IMR-90 (cell line): Measurements from ENCODE around the gene KAT14. TPM values are rescaled to one million over a fixed set of nuclear protein-coding genes. Genes with fewer than 3 reads are reported as not detected.
A peak's percentile ranks its signal among the peaks of the same experiment; 100 is the strongest.

Experiments used
- ATAC-seq: fragments of 200-7000 bp; cut with Tn5 transposase; 2 replicates; pipeline ENCODE4 v1.9.1; 2020; ENCODE audit warnings: low read depth, mild to moderate bottlenecking, moderate library complexity
- BruUV-seq: library from RNA; stranded (reverse); fragments of 400-500 nt; replicated peaks from 2 replicates; lab custom pipeline; 2021; lab: Mats Ljungman, UMichigan
- CTCF ChIA-PET: fragments of 300-600 bp; formaldehyde crosslinking; extraction: SDS; loops from one replicate; lab custom pipeline; 2021; ENCODE audit warnings: antibody characterized with exemption; lab: Yijun Ruan, JAX
- POLR2A ChIA-PET: fragments of 300-600 bp; sonication (Branson Sonifier 250); formaldehyde crosslinking; loops from one replicate; lab custom pipeline; 2022; ENCODE audit warnings: antibody characterized with exemption; ENCODE audit not compliant: unreplicated experiment; lab: Charles Lee
- DNase-seq: peaks from one replicate; pipeline ENCODE4 v3.0.0; 2013
- H2AFZ ChIP-seq: replicated peaks from 2 replicates; pipeline ENCODE3; 2013; ENCODE audit warnings: low read length, mild to moderate bottlenecking; ENCODE audit not compliant: poor library complexity
- H2AK5ac ChIP-seq: 2 replicates; pipeline ENCODE4 v1.6.1; 2013; ENCODE audit warnings: low read depth, low read length, inconsistent platforms
- H2AK9ac ChIP-seq: replicated peaks from 2 replicates; pipeline ENCODE3; 2013; ENCODE audit warnings: mild to moderate bottlenecking, low read depth, low read length, moderate library complexity; ENCODE audit not compliant: poor library complexity
- H2BK120ac ChIP-seq: 2 replicates; pipeline ENCODE4 v1.6.1; 2013; ENCODE audit warnings: low read depth, low read length, inconsistent platforms
- H2BK15ac ChIP-seq: 3 replicates; pipeline ENCODE4 v1.6.1; 2013; ENCODE audit warnings: low read depth, low read length, inconsistent platforms
- H2BK20ac ChIP-seq: 2 replicates; pipeline ENCODE4 v1.6.1; 2013; ENCODE audit warnings: low read depth, mild to moderate bottlenecking, inconsistent platforms, low read length, moderate library complexity
- H2BK5ac ChIP-seq: 2 replicates; pipeline ENCODE4 v1.6.1; 2013; ENCODE audit warnings: mild to moderate bottlenecking, low read depth, low read length, inconsistent platforms; ENCODE audit not compliant: poor library complexity, severe bottlenecking
- H3K14ac ChIP-seq: replicated peaks from 2 replicates; pipeline ENCODE4 v1.6.1; 2013; ENCODE audit warnings: low read depth, low read length, inconsistent platforms
- H3K18ac ChIP-seq: 2 replicates; pipeline ENCODE4 v1.6.1; 2013; ENCODE audit warnings: low read depth, low read length, control low read depth
- H3K23ac ChIP-seq: 2 replicates; pipeline ENCODE4 v1.6.1; 2013; ENCODE audit warnings: low read depth, low read length, inconsistent platforms
- H3K27ac ChIP-seq: 2 replicates; pipeline ENCODE4 v1.5.1; 2013; ENCODE audit warnings: mild to moderate bottlenecking, control low read depth, low read length; ENCODE audit not compliant: insufficient read depth
- H3K27me3 ChIP-seq: 2 replicates; pipeline ENCODE4 v1.6.1; 2013; ENCODE audit warnings: low read length; ENCODE audit not compliant: control insufficient read depth, insufficient read depth
- H3K36me3 ChIP-seq: 2 replicates; pipeline ENCODE4 v1.6.1; 2013; ENCODE audit warnings: low read length, mixed read lengths; ENCODE audit not compliant: control insufficient read depth, insufficient read depth
- H3K4ac ChIP-seq: 2 replicates; pipeline ENCODE4 v1.6.1; 2013; ENCODE audit warnings: low read depth, low read length, inconsistent platforms
- H3K4me1 ChIP-seq: 2 replicates; pipeline ENCODE4 v1.6.1; 2013; ENCODE audit warnings: low read length, mixed read lengths; ENCODE audit not compliant: control insufficient read depth, insufficient read depth
- H3K4me2 ChIP-seq: 2 replicates; pipeline ENCODE4 v1.6.1; 2013; ENCODE audit warnings: low read depth, mild to moderate bottlenecking, control low read depth, low read length, moderate library complexity
- H3K4me3 ChIP-seq: 2 replicates; pipeline ENCODE4 v1.5.1; 2013; ENCODE audit warnings: low read depth, mild to moderate bottlenecking, control low read depth, low read length, moderate library complexity; ENCODE audit not compliant: insufficient read depth
- H3K56ac ChIP-seq: 2 replicates; pipeline ENCODE4 v1.6.1; 2013; ENCODE audit warnings: low read length, inconsistent platforms; ENCODE audit not compliant: insufficient read depth; ENCODE audit errors: extremely low read depth
- H3K79me1 ChIP-seq, 2 experiments: 2 replicates each; pipeline ENCODE4 v1.6.1; 2013; ENCODE audit warnings: low read length in 2 of 2, inconsistent platforms in 1 of 2, low read depth in 1 of 2
- H3K9ac ChIP-seq: 2 replicates; pipeline ENCODE4 v1.6.1; 2013; ENCODE audit warnings: low read depth, low read length, control low read depth
- H3K9me1 ChIP-seq: 2 replicates; pipeline ENCODE4 v1.6.1; 2013; ENCODE audit warnings: low read length, inconsistent platforms; ENCODE audit not compliant: insufficient read depth
- H3K9me3 ChIP-seq: 2 replicates; pipeline ENCODE4 v1.6.1; 2013; ENCODE audit warnings: low read length; ENCODE audit not compliant: control insufficient read depth, insufficient read depth
- H4K20me1 ChIP-seq: 2 replicates; pipeline ENCODE4 v1.6.1; 2013; ENCODE audit warnings: low read length, inconsistent platforms; ENCODE audit not compliant: insufficient read depth
- H4K5ac ChIP-seq: 2 replicates; pipeline ENCODE4 v1.6.1; 2013; ENCODE audit warnings: mild to moderate bottlenecking, low read depth, low read length, control low read depth
- H4K8ac ChIP-seq, 2 experiments: 2 replicates each; pipeline ENCODE4 v1.6.1; 2013; ENCODE audit warnings: low read depth in 2 of 2, low read length in 2 of 2, control low read depth in 1 of 2, inconsistent platforms in 1 of 2
- H4K91ac ChIP-seq: 2 replicates; pipeline ENCODE4 v1.6.1; 2013; ENCODE audit warnings: low read depth, low read length, inconsistent platforms; ENCODE audit not compliant: insufficient read depth
- BHLHE40 ChIP-seq: fragments of 150-350 bp; IDR thresholded peaks from 2 replicates; pipeline ENCODE4 v1.6.1; 2016; ENCODE audit warnings: mild to moderate bottlenecking, low read depth, low read length
- CEBPB ChIP-seq: IDR thresholded peaks from 2 replicates; pipeline ENCODE4 v1.6.1; 2012; ENCODE audit warnings: low read depth, low read length, improper control_type of control experiment
- CHD1 ChIP-seq: IDR thresholded peaks from 2 replicates; pipeline ENCODE4 v1.6.1; 2012; ENCODE audit warnings: low read depth, low read length, improper control_type of control experiment
- MAFK ChIP-seq: IDR thresholded peaks from 2 replicates; pipeline ENCODE4 v1.6.1; 2012; ENCODE audit warnings: low read depth, low read length, improper control_type of control experiment
- MAZ ChIP-seq: IDR thresholded peaks from 2 replicates; pipeline ENCODE4 v1.6.1; 2012; ENCODE audit warnings: low read depth, mild to moderate bottlenecking, low read length, improper control_type of control experiment, moderate library complexity, borderline replicate concordance
- MXI1 ChIP-seq: IDR thresholded peaks from 2 replicates; pipeline ENCODE4 v1.6.1; 2012; ENCODE audit warnings: low read depth, mild to moderate bottlenecking, low read length, moderate library complexity, borderline replicate concordance
- NFE2L2 ChIP-seq: fragments of 150-350 bp; IDR thresholded peaks from 2 replicates; pipeline ENCODE4 v1.6.1; 2016; ENCODE audit warnings: low read depth, mild to moderate bottlenecking, low read length
- POLR2A ChIP-seq: IDR thresholded peaks from 2 replicates; pipeline ENCODE4 v1.6.1; 2012; ENCODE audit warnings: mild to moderate bottlenecking, low read depth, low read length
- RAD21 ChIP-seq: IDR thresholded peaks from 2 replicates; pipeline ENCODE4 v1.6.1; 2012; ENCODE audit warnings: low read length, improper control_type of control experiment
- RCOR1 ChIP-seq: IDR thresholded peaks from 2 replicates; pipeline ENCODE4 v1.6.1; 2012; ENCODE audit warnings: mild to moderate bottlenecking, low read length, improper control_type of control experiment; ENCODE audit not compliant: insufficient replicate concordance
- RFX5 ChIP-seq: IDR thresholded peaks from 2 replicates; pipeline ENCODE4 v1.8.0; 2012; ENCODE audit warnings: low read depth, mild to moderate bottlenecking, low read length, moderate library complexity
- SMC3 ChIP-seq: fragments of 150-350 bp; IDR thresholded peaks from 2 replicates; pipeline ENCODE4 v1.6.1; 2016; ENCODE audit warnings: low read depth, mild to moderate bottlenecking, antibody characterized with exemption, low read length, moderate library complexity
- WGBS, 2 experiments: methylation state at CpG; one replicate each; pipeline versions ENCODE4 v1.1.5 to v1.1.7; 2013; ENCODE audit warnings: missing lambda C conversion rate in 2 of 2; ENCODE audit not compliant: insufficient read length in 1 of 2; ENCODE audit errors: extremely low coverage in 2 of 2; 5-methylcytosine and 5-hydroxymethylcytosine counted together
- dilution Hi-C: fragments of 300-500 bp; cut with HindIII; formaldehyde crosslinking; loops from one replicate; pipeline ENCODE4 v1.14.3; 2018; ENCODE audit warnings: low sequenced_read_pairs; ENCODE audit not compliant: unreplicated experiment
- in situ Hi-C: fragments of 300-500 bp; cut with MboI; formaldehyde crosslinking; loops from 3 replicates; pipeline ENCODE4 v1.14.3; 2019; ENCODE audit warnings: low sequenced_read_pairs, inconsistent platforms, mixed read lengths
- intact Hi-C: fragments of 100-400 bp; cut with micrococcal nuclease; formaldehyde crosslinking; loops from 2 replicates; pipeline ENCODE4 v1.10.0; 2022
- polyA plus RNA-seq, 3 experiments: library from polyadenylated mRNA; depleted of rRNA; stranded (reverse); fragments of >200 nt; gene quantifications; 2 replicates each; pipeline ENCODE4 v1.2.3, GENCODE V29; 2012; ENCODE audit warnings: low replicate concordance in 1 of 3
- total RNA-seq: library from RNA; depleted of rRNA; stranded (reverse); fragments of >200 nt; gene quantifications from 2 replicates; pipeline ENCODE4 v1.2.3, GENCODE V29; 2012
- TF ChIP-seq, protein P1 (sequence below): conservative IDR thresholded peaks from 2 replicates; pipeline ENCODE4 v1.5.1; 2012; ENCODE audit warnings: mild to moderate bottlenecking, low read depth, low read length, improper control_type of control experiment
- TF ChIP-seq, protein P2 (sequence below): fragments of 150-350 bp; IDR thresholded peaks from 2 replicates; pipeline ENCODE4 v1.6.1; 2017; ENCODE audit warnings: mild to moderate bottlenecking, antibody characterized with exemption, low read length, low read depth

Gene KAT14
- total and polyA plus RNA-seq, 2 of the 4 experiments (the other 2 are of a cell fraction), result 6.7 to 12.4 TPM

DNA sequence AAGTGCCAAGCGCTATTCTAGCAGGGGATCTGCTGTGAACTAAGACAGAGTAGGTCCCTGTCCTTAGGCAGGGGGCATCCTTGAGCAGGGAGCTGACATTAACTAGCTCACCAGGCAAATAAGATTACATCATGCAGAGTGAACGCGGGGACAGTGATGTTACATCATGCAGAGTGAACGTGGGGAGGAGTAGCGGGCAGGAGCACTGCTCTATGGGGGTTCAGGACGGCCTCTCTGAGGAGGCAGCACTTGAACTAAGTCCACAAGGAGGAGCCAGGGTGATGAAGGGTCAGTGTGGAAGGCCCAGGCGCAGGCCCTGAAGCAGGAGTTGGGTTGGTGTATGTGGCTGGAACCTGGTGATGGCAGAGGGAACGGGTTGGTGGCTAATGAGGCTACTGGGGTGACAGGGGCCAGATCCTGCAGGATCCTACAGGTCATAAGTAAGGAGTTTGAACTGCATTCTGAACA is 38.7 kb downstream of the KAT14 start:
- H2AK5ac ChIP-seq, result no peak overlapping the region

More for the DNA sequence above, 38.7 kb downstream of the KAT14 start:
- no peak overlapping the region for H2BK20ac ChIP-seq
- H3K14ac ChIP-seq, result no peak overlapping the region
- ChIA-PET POLR2A (no interaction called here), CTCF (no interaction called here)
- no peak overlapping the region for H4K91ac ChIP-seq
- dilution Hi-C loops (no loop called here), intact Hi-C loops (no loop called here), in situ Hi-C loops (no loop called here)
- H2AK9ac ChIP-seq, result peak overlapping the region; percentile 55
- no peaks in the 10 kb centered on the region for H3K27me3 ChIP-seq
- 84% methylated on average over 4 of the region's 8 CpGs; no CpG with 5 or more reads in 1 of the 2 experiments for WGBS, 2 experiments
- H4K8ac ChIP-seq, result no peak overlapping the region
- H3K27ac ChIP-seq, result no peak overlapping the region
- H3K36me3 ChIP-seq, result peaks cover 4% of the 10 kb centered on the region
- no peaks in the 10 kb centered on the region; a peak in 1 of 4 replicates for H3K79me1 ChIP-seq
- no peak overlapping the region for H3K18ac ChIP-seq
- H3K9me1 ChIP-seq, result no peaks in the 10 kb centered on the region
- H2AFZ ChIP-seq, result no peak overlapping the region
- no peak overlapping the region for H4K5ac ChIP-seq
- no peak overlapping the region for H3K4ac ChIP-seq
- no peaks in the 10 kb centered on the region for H3K4me1 ChIP-seq
- H3K23ac ChIP-seq, result no peak overlapping the region
- no peak overlapping the region for H3K9ac ChIP-seq
- ATAC-seq, result no peak
- no peak overlapping the region for H3K4me2 ChIP-seq
- no peak overlapping the region for H3K56ac ChIP-seq
- H4K20me1 ChIP-seq, result no peaks in the 10 kb centered on the region
- no peak overlapping the region for H2BK5ac ChIP-seq
- no peak for TF ChIP-seq RCOR1
- TF ChIP-seq, protein P1, sequence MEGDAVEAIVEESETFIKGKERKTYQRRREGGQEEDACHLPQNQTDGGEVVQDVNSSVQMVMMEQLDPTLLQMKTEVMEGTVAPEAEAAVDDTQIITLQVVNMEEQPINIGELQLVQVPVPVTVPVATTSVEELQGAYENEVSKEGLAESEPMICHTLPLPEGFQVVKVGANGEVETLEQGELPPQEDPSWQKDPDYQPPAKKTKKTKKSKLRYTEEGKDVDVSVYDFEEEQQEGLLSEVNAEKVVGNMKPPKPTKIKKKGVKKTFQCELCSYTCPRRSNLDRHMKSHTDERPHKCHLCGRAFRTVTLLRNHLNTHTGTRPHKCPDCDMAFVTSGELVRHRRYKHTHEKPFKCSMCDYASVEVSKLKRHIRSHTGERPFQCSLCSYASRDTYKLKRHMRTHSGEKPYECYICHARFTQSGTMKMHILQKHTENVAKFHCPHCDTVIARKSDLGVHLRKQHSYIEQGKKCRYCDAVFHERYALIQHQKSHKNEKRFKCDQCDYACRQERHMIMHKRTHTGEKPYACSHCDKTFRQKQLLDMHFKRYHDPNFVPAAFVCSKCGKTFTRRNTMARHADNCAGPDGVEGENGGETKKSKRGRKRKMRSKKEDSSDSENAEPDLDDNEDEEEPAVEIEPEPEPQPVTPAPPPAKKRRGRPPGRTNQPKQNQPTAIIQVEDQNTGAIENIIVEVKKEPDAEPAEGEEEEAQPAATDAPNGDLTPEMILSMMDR, result no peak
- no peak for TF ChIP-seq MXI1
- no peak for TF ChIP-seq MAFK
- TF ChIP-seq, protein P2, sequence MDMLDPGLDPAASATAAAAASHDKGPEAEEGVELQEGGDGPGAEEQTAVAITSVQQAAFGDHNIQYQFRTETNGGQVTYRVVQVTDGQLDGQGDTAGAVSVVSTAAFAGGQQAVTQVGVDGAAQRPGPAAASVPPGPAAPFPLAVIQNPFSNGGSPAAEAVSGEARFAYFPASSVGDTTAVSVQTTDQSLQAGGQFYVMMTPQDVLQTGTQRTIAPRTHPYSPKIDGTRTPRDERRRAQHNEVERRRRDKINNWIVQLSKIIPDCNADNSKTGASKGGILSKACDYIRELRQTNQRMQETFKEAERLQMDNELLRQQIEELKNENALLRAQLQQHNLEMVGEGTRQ, result no peak
- TF ChIP-seq CEBPB, result no peak
- TF ChIP-seq BHLHE40, result no peak
- no peak for TF ChIP-seq MAZ
- TF ChIP-seq NFE2L2, result no peak
- no peak for TF ChIP-seq SMC3
- no peak for TF ChIP-seq CHD1
- no peak for TF ChIP-seq POLR2A
- no peak for TF ChIP-seq RAD21
- no peak for TF ChIP-seq RFX5
- BruUV-seq, result no TSS peak
- no peak overlapping the region for H3K4me3 ChIP-seq
- no peak for DNase-seq
- no peaks in the 10 kb centered on the region; the same call in 1 of the 2 replicates for H3K9me3 ChIP-seq
- no peak overlapping the region for H2BK15ac ChIP-seq
- H2BK120ac ChIP-seq, result no peak overlapping the region
